Islet precursor cell (in vitro differentiated cells): ENCODE data around the gene CBY3.
"Not testable (repeated sequence)": the region's sequence is repeated elsewhere in the genome, so short reads cannot be mapped to it uniquely, and the experiment has no call there.

ENCODE experiments used
- DNase-seq: peaks from one replicate; pipeline ENCODE4 v3.0.0-alpha.2; 2018

CBY3 gene

GRCh38 chr5:179680780-179681401 lies at the start of gene CBY3:
Gene CBY3 (minus strand): TSS chr5:179681034. CDS start chr5:179680918, 116 bp downstream.
- DNase-seq = no peak

GRCh38 chr5:179730356-179730755 lies 49.5 kb upstream of the CBY3 start:
- DNase-seq = no peak

- DNase-seq = no peak
These were observed 48.9 kb upstream of the CBY3 start for GRCh38 chr5:179729727-179730126.

GRCh38 chr5:179729303-179729702 lies 48.5 kb upstream of the CBY3 start:
- no peak for DNase-seq

GRCh38 chr5:179727106-179727505 lies 46.3 kb upstream of the CBY3 start:
- no peak for DNase-seq

- no peak for DNase-seq
These were observed 43.3 kb upstream of the CBY3 start for GRCh38 chr5:179724163-179724562.

GRCh38 chr5:179720222-179720621 lies 39.4 kb upstream of the CBY3 start:
- DNase-seq = no peak

- no peak for DNase-seq
These were observed 35.5 kb upstream of the CBY3 start for GRCh38 chr5:179716286-179716685.

GRCh38 chr5:179700401-179700918 lies 19.6 kb upstream of the CBY3 start:
- no peak for DNase-seq

GRCh38 chr5:179699616-179700237 lies 18.9 kb upstream of the CBY3 start:
- DNase-seq = no peak

GRCh38 chr5:179698935-179699615 lies 18.2 kb upstream of the CBY3 start, which contains the start of gene CANX:
Gene CANX (plus strand): TSS chr5:179698967. CDS start chr5:179705682, 6,715 bp downstream.
- DNase-seq = no peak

GRCh38 chr5:179697993-179698934 lies 17.4 kb upstream of the CBY3 start:
- DNase-seq = peak; percentile 100

GRCh38 chr5:179697543-179697942 lies 16.7 kb upstream of the CBY3 start:
- not testable (repeated sequence) for DNase-seq

GRCh38 chr5:179697108-179697507 lies 16.3 kb upstream of the CBY3 start:
- no peak for DNase-seq

GRCh38 chr5:179696603-179697002 lies 15.8 kb upstream of the CBY3 start:
- no peak for DNase-seq

GRCh38 chr5:179694561-179694960 lies 13.7 kb upstream of the CBY3 start:
- no peak for DNase-seq

- DNase-seq = not testable (repeated sequence)
These were observed 8.4 kb upstream of the CBY3 start for GRCh38 chr5:179689212-179689611.

- no peak for DNase-seq
These were observed 637 bp downstream of the CBY3 start for GRCh38 chr5:179680014-179680779.

- peak; percentile 79 for DNase-seq
These were observed 1.7 kb downstream of the CBY3 start for GRCh38 chr5:179679014-179679674.

- DNase-seq = peak; percentile 96
These were observed 2.4 kb downstream of the CBY3 start for GRCh38 chr5:179678223-179679013.
